Fibroblast of skin of back (primary cell): ENCODE results near the gene FRRS1.
A peak's percentile ranks its signal among the peaks of the same experiment; 100 is the strongest.
"Not testable (repeated sequence)": the region's sequence is repeated elsewhere in the genome, so short reads cannot be mapped to it uniquely, and the experiment has no call there.

Source experiments
- DNase-seq: peaks from one replicate; pipeline ENCODE4 v3.0.0-alpha.2; 2013

The FRRS1 gene

GRCh38 chr1:99764909-99765308, 1.5 kb downstream of the FRRS1 start:
- no peak for DNase-seq

- DNase-seq, result no peak
Observed at GRCh38 chr1:99764439-99764838, 2.0 kb downstream of the FRRS1 start.

GRCh38 chr1:99763956-99764355, 2.5 kb downstream of the FRRS1 start:
- no peak for DNase-seq

- no peak for DNase-seq
Observed at GRCh38 chr1:99761774-99762173, 4.7 kb downstream of the FRRS1 start.

- no peak for DNase-seq
Observed at GRCh38 chr1:99759518-99760160, 6.8 kb downstream of the FRRS1 start.

DNA sequence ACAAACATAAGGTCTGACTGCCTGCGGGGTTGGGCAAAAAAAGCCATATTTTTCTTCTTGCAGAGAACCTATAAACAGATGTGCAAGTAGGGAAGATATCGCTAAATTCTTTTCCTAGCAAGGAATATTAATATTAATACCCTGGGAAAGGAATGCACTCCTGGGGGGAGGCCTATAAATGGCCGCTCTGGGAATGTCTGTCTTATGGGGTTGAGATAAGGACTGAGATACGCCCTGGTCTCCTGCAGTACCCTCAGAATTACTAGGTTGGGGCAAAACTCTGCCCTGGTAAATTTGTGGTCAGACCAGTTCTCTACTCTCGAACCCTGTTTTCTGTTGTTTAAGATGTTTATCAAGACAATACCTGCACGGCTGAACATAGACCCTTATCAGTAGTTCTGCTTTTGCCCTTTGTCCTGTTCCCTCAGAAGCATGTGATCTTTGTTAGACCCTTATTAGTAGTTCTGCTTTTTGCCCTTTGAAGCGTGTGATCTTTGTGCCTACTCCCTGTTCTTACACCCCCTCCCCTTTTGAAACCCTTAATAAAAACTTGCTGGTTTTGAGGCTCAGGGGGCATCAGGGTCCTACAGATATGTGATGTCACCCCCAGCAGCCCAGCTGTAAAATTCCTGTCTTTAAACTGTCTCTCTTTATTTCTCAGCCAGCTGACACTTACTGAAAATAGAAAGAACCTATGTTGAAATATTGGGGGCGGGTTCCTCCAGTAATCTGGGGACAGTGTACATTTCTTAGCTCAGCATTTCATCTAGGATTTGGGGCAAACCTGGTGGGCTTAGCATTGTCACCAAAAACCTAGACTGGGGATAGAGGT, 7.5 kb downstream of the FRRS1 start:
- not testable (repeated sequence) for DNase-seq

GRCh38 chr1:99758073-99758511, 8.3 kb downstream of the FRRS1 start:
- no peak for DNase-seq

- no peak for DNase-seq
Observed at GRCh38 chr1:99756598-99756997, 9.8 kb downstream of the FRRS1 start.

DNA sequence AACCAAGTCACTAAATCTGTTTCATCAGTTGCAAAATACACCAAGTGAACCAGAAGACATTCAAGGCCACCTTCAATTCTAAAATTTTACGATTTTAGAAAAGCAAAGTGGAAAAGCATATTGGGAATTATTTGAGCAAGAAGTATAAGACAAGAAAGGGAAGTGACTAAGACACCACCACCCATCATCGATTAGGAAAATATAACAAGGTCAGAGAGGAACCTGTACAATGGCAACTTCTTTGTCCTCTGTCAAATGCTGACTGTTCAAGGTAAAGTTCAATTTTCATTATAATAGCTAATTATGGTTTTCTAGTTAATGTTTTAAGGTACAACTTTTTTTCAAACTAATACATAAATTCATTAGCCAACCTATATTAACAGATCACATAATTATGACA, 10.8 kb downstream of the FRRS1 start:
- no peak for DNase-seq

GRCh38 chr1:99754697-99755096, 11.7 kb downstream of the FRRS1 start:
- no peak for DNase-seq

GRCh38 chr1:99754055-99754626, 12.3 kb downstream of the FRRS1 start:
- no peak for DNase-seq

- no peak for DNase-seq
Observed at GRCh38 chr1:99751877-99752504, 14.4 kb downstream of the FRRS1 start.

GRCh38 chr1:99749504-99750347, 16.7 kb downstream of the FRRS1 start:
- DNase-seq, result no peak

DNA sequence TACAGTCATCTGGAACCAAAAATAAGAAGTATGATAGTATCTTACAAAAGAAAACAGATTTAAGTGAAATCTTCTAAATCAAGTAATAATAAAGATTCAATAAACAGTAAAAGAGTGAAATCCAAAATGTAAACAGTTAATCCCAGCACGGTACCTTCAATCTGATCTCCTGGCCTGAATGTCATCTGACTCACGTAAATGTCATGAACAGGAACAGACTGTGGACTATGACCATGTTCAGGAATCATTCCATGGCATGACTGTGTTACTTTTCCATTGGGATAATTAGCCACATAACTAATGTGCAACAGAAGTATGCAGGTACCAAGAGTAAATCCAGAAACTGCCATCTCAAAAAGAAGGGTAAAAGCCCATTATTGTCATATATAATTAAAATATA, 18.0 kb downstream of the FRRS1 start:
- DNase-seq, result no peak

DNA sequence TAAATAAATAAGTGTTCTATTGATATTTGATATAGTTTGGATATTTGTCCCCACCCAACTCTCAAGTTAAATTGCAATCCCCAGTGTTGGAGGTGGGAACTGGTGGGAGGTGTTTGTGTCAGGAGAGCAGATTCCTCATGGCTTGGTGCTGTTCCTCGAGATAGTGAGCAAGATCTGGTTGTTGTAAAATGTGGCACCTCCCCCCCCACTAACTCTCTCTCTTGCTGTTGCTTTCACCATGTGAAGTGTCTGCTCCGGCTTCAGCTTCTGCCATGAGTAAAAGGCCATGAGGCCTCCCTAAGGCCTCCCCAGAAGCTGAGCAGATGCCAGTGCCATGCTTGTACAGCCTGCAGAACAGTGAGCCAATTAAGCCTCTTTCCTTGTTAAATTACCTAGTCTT, 20.8 kb downstream of the FRRS1 start:
- DNase-seq, result no peak

DNA sequence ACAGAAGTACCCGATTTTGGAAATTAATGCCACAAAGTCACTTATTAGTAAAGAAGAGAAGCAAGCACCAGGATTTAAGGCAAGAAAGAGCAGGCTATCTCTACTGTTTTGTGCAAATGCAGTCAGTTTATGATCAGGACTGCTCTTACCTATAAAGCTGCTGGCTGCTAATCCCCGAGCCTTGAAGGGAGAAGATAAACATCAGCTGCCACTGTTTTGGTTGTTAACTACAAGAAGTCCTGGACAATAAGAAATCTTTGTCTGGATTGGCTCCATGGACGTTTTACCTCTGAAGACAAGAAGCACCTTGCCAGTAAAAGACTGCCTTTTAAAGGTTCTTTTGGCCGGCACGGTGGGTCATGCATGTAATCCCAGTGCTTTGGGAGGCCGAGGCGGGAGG, 21.4 kb downstream of the FRRS1 start:
- no peak for DNase-seq

DNA sequence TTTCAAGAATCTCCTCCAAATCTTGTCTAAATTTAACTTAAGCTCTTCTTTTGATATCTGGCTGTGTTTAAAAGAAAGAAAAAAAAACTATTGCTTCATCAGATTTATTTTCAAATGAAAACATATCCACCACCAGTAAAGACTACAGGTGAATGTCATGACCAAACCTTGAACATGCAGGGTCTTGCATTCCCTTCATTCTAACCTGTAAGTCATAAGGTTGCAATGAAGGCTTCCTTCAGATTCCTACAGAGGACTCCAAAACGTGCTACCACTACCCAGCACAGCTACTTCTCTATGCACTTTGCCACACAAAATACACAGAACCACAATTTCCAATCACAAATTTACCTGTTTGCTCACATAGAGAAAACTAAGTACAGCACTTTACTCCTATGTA, 26.3 kb downstream of the FRRS1 start:
- no peak for DNase-seq

- DNase-seq, result no peak
Observed at GRCh38 chr1:99738858-99739465, 27.5 kb downstream of the FRRS1 start.

DNA sequence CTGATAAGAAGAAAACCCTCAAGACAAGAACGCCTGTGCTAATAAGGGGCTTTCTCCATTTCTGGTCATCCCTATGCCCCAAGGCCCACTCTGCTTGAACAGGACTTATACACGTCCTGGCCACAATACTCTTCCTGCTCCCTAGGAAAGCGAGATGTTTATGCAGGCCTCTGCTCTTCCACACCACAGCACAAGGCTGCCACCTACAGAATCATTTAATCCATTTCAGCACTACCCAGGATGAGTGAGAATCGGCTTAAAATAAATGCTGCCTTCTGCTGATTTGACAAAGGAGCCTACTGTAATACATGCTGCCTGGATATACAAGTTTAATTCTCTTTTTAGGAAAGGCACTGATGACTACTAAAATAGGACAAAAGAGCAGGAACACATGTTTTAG, 29.4 kb downstream of the FRRS1 start:
- peak; percentile 74 for DNase-seq

DNA sequence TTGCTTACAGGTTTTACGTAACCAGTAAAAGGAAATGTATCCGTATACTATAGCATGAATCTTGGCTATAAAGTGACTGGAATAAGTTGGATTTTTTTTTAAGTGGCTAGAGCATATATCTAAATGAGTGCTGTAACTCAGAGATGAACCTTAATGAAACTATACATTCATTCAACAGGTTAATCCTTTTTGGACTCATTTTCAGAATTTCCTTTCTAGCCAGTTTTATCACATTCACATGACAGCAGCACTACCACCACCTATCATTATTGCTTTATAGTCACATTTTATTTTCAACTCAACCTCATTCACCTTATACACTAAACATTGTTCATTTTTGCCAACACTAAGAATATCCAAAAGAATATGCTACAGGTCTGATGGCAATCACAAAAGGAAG, 30.6 kb downstream of the FRRS1 start:
- DNase-seq, result no peak

GRCh38 chr1:99731384-99731783, 35.1 kb downstream of the FRRS1 start:
- peak; percentile 91 for DNase-seq
